GM19193 (cell line): ENCODE data around the gene CAMK2N2.

ENCODE experiments used
- POLR2A ChIP-seq: IDR thresholded peaks from 4 replicates; pipeline ENCODE4 v1.6.1; 2011; ENCODE audit not compliant: insufficient read depth, insufficient read length; ENCODE audit errors: extremely low read depth

CAMK2N2 gene

GRCh38 chr3:184284696-184285095 lies 23.3 kb upstream of the CAMK2N2 start:
- TF ChIP-seq POLR2A: no peak

GRCh38 chr3:184283681-184284080 lies 22.3 kb upstream of the CAMK2N2 start:
- TF ChIP-seq POLR2A: no peak

GRCh38 chr3:184282941-184283340 lies 21.6 kb upstream of the CAMK2N2 start:
- no peak for TF ChIP-seq POLR2A

GRCh38 chr3:184277366-184277765 lies 16.0 kb upstream of the CAMK2N2 start:
- TF ChIP-seq POLR2A: no peak

- TF ChIP-seq POLR2A: no peak
Measured at GRCh38 chr3:184275961-184276910, 14.9 kb upstream of the CAMK2N2 start, which contains the start of gene ECE2. Gene ECE2 (plus strand): TSS chr3:184276022. CDS start chr3:184276154, 132 bp downstream.

GRCh38 chr3:184275381-184275701 lies 14.0 kb upstream of the CAMK2N2 start:
- no peak for TF ChIP-seq POLR2A

- no peak for TF ChIP-seq POLR2A
Measured at GRCh38 chr3:184272269-184272668, 10.9 kb upstream of the CAMK2N2 start.

- TF ChIP-seq POLR2A: no peak
Measured at GRCh38 chr3:184262764-184263179, 1.4 kb upstream of the CAMK2N2 start.

GRCh38 chr3:184261854-184262763 lies 756 bp upstream of the CAMK2N2 start:
- TF ChIP-seq POLR2A: no peak

GRCh38 chr3:184260724-184261269 lies 556 bp downstream of the CAMK2N2 start:
- TF ChIP-seq POLR2A: no peak

GRCh38 chr3:184259878-184260723 lies 1.3 kb downstream of the CAMK2N2 start:
- TF ChIP-seq POLR2A: no peak

GRCh38 chr3:184259396-184259877 lies 1.9 kb downstream of the CAMK2N2 start:
- no peak for TF ChIP-seq POLR2A

- no peak for TF ChIP-seq POLR2A
Measured at GRCh38 chr3:184258926-184259325, 2.4 kb downstream of the CAMK2N2 start.

- no peak for TF ChIP-seq POLR2A
Measured at GRCh38 chr3:184257083-184257915, 4.1 kb downstream of the CAMK2N2 start.
